GM18502 (cell line): Measurements from ENCODE around the gene TTC13.

Experiments used
- ATAC-seq: cut with Tn5 transposase; IDR thresholded peaks from one replicate; pipeline ENCODE4 v1.9.1; 2021; ENCODE audit warnings: mild to moderate bottlenecking; ENCODE audit not compliant: unreplicated experiment, poor library complexity

TTC13 gene

GRCh38 chr1:230878591-230878990 is 100.1 kb downstream of the TTC13 start:
- no peak for ATAC-seq

GRCh38 chr1:230877924-230878590 is 100.6 kb downstream of the TTC13 start:
- ATAC-seq: no peak

GRCh38 chr1:230877146-230877923 is 101.3 kb downstream of the TTC13 start:
- no peak for ATAC-seq

- ATAC-seq: no peak
These were observed 102.0 kb downstream of the TTC13 start for GRCh38 chr1:230876660-230877059.

- no peak for ATAC-seq
These were observed 103.3 kb downstream of the TTC13 start for GRCh38 chr1:230875370-230875769.

GRCh38 chr1:230870916-230871315 is 107.7 kb downstream of the TTC13 start:
- ATAC-seq: no peak

- ATAC-seq: no peak
These were observed 109.2 kb downstream of the TTC13 start for GRCh38 chr1:230869500-230869899.

- ATAC-seq: peak; percentile 59
These were observed 109.8 kb downstream of the TTC13 start for GRCh38 chr1:230868736-230869385.

- ATAC-seq: peak; percentile 88
These were observed 110.5 kb downstream of the TTC13 start, which contains the start of gene C1orf198 for GRCh38 chr1:230867903-230868735. Gene C1orf198 (minus strand): TSS chr1:230868521. CDS start chr1:230868512, 9 bp downstream.

GRCh38 chr1:230867101-230867902 is 111.4 kb downstream of the TTC13 start:
- no peak for ATAC-seq

GRCh38 chr1:230866171-230867070 is 112.2 kb downstream of the TTC13 start:
- no peak for ATAC-seq

- no peak for ATAC-seq
These were observed 113.4 kb downstream of the TTC13 start for GRCh38 chr1:230865062-230865817.

- ATAC-seq: no peak
These were observed 114.2 kb downstream of the TTC13 start for GRCh38 chr1:230864441-230864840.

- ATAC-seq: no peak
These were observed 115.2 kb downstream of the TTC13 start for GRCh38 chr1:230863449-230863848.

GRCh38 chr1:230861970-230862595 is 116.6 kb downstream of the TTC13 start:
- no peak for ATAC-seq

- no peak for ATAC-seq
These were observed 117.2 kb downstream of the TTC13 start for GRCh38 chr1:230861489-230861888.

- ATAC-seq: no peak
These were observed 117.9 kb downstream of the TTC13 start for GRCh38 chr1:230860617-230861384.
